GM18867 (cell line): ENCODE results near the gene CASR.
A peak's percentile ranks its signal among the peaks of the same experiment; 100 is the strongest.
"Not testable (repeated sequence)": the region's sequence is repeated elsewhere in the genome, so short reads cannot be mapped to it uniquely, and the experiment has no call there.

ENCODE experiments used
- ATAC-seq: cut with Tn5 transposase; IDR thresholded peaks from one replicate; pipeline ENCODE4 v1.9.1; 2021; ENCODE audit warnings: mild to moderate bottlenecking, moderate library complexity; ENCODE audit not compliant: unreplicated experiment

Gene CASR

DNA sequence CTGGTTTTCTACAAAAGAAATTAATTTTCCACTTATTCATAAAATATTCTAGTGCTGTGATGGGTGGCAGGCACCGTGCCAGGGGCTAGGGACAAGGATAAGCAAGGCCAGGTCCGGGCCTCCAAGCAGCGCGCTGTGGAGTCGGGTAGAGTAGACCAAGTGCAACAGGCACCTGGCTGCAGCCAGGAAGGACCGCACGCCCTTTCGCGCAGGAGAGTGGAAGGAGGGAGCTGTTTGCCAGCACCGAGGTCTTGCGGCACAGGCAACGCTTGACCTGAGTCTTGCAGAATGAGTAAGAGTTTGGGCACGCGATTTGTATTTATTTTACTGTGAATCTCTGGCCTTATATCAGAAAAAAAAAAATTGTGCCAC is at the start of gene CASR:
Gene CASR, plus strand, starts transcription at position 148 of the 372 bp plus-strand sequence. CDS start 70,522 bp downstream, outside the sequence.
- no peak for ATAC-seq

DNA sequence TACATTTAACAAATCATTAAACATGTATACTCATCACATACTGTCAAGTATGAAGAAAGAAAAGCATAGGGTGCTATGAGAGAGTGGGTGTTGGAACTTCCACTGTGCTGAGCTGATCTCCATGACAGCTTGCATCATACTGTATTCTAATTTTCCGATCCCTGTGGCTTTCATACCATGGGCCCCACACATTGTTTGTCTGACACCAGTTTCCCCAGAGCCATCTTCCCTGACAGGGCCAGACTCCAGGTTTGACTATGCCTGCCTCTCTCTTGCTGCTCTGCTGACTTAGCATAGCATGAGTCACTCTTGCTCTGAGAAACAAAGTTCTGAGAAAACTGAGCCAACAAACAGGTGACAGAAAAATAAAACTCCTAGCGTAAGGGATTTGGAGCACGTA is 37.0 kb upstream of the CASR start:
- ATAC-seq: peak; percentile 58

GRCh38 chr3:122148941-122149627 is 34.4 kb upstream of the CASR start:
- ATAC-seq: no peak

- ATAC-seq: no peak
Measured at GRCh38 chr3:122151480-122151879, 32.0 kb upstream of the CASR start.

GRCh38 chr3:122164983-122165382 is 18.5 kb upstream of the CASR start:
- ATAC-seq: not testable (repeated sequence)

GRCh38 chr3:122167630-122168029 is 15.8 kb upstream of the CASR start:
- ATAC-seq: no peak

DNA sequence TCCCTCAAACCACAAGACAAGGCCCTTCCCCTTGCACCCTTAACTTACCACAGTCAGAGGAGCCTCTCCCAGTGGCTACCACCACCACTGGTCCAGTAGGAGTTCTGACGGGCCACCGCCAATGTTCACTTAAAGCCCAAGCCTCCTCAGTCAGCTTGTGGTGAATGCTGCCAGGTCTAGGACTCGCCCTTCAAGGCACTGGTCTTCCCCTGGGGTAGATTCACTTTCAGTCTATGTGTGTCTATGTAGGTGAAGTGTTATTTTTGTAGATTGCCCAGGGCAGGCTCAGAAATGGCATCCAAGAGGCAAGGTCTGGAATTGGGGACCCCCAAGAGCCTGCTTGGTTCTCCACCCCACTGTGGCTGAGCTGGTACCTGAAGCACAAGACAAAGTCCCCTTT is 15.4 kb upstream of the CASR start:
- no peak for ATAC-seq

DNA sequence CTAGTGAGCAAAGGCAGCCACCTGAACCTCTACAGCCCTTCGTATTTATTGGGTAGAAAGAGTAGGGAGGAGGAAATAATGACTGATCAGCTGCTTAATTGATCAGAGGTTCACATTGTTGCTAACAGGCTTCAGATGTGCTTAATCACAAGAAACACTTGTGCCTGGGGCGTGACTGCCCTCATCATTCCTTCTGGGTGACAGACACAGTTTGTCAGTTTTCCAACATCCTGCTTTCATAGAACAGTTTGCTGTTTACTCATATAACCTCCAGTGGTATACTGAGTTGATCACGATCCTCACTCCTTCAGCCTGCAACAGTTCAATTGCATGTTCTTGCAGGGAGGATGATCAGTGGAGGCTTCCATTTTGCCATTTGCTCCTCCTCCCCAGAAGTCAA is 13.6 kb upstream of the CASR start:
- ATAC-seq: no peak

GRCh38 chr3:122171361-122171760 is 12.1 kb upstream of the CASR start:
- not testable (repeated sequence) for ATAC-seq

- no peak for ATAC-seq
Measured at GRCh38 chr3:122178711-122179110, 4.8 kb upstream of the CASR start.

DNA sequence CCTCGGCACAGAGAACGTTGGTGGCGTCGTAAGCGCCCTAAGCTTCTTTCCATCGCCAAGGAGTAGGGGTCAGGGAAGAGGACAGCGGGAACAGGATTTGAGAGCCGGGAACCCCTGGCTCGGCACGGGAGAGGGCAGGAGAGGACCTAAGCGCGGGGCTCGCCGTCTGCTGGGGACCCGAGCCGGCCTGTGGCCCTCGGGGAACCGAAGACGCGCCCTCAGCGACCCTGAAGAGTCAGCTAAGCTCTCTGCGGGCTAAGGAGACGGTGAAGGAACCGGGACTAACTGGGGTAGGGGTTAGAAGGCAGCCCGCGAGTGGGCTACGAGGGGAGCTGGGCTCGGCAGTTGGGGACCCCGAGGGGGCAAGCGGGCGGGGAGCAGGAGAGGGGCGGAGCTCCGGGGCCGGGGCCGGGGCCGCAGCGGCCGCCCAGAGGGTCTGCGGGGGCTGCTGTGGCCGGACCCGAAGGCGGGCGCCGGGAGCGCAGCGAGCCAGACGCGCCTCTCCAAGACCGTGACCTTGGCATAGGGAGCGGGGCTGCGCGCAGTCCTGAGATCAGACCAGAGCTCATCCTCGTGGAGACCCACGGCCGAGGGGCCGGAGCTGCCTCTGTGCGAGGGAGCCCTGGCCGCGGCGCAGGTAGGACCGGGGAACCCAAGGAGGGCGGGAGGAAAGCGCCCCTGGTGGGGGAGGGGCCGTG is 574 bp downstream of the CASR start:
- ATAC-seq: no peak

DNA sequence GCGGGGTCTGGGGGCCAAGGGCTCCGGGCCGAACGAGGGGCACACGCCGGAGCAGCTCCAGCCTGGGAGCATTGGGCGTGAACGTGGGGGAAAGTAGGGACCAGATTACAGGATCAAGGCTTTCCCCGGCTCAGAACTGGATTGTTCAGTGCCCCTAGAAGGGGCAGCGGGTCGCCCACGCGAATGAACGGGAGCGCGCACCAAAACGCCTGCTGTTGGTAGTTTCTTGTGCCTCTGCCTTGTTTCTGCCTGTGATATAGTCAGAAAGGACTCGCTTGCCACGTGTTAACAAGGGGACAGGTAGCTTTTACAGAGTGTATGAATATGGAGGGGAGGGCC is 1.1 kb downstream of the CASR start:
- ATAC-seq: no peak

GRCh38 chr3:122186372-122186771 is 2.9 kb downstream of the CASR start:
- ATAC-seq: no peak

- no peak for ATAC-seq
Measured at GRCh38 chr3:122188737-122189136, 5.3 kb downstream of the CASR start.

DNA sequence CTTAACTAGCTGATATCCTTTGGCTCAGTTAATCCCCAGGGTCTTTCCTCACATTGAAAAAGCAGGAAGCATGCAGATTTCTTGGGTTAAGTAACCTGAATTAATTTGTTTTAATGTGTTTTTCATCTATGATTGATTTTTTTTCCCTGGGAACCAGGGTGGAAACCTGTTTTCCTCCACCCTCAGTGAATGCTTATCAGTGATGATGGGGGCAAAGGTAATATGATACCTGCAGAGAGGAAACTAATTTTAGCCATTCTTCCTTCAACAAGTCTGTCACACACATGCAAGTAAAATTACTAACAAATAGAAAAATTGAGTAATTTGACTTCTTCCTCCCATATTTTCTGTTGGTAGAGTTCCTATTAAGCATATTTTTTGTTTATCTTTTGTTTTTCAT is 5.9 kb downstream of the CASR start:
- ATAC-seq: no peak

DNA sequence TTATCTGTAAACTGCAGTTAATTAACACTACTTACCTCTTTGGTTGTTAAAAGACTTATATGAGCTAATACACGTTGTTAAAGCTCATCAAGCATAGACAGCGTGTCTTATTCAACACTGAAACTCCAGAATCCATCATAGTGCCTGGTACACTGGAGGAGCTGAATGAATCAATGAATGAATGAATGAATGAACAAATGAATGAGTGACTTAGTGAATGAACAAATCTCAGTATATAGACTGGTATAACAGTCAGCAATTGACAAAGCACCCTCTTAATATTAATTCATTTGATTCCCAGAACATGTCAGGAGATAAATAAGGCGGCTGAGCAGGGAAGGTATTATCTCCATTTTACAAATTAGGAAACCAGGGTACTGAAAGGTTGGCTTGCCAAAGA is 7.1 kb downstream of the CASR start:
- no peak for ATAC-seq

DNA sequence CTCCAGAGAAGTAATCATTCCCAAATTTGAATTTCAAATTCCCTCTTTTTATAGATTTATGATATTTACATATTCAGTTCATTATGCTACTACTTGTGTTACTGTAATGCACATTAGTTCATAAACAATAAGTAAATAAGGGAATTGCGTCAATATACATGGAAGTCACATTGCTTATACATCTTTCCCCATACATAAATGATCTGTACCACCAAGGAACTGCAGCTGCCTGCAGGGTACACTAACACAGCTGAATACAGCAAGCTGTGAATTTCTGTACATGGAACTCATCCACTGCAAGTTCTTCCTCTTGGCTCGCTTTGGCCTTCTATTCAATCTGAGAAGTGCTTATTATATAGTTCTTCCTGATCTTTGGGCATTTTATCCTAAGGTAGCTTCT is 15.5 kb downstream of the CASR start:
- ATAC-seq: no peak

DNA sequence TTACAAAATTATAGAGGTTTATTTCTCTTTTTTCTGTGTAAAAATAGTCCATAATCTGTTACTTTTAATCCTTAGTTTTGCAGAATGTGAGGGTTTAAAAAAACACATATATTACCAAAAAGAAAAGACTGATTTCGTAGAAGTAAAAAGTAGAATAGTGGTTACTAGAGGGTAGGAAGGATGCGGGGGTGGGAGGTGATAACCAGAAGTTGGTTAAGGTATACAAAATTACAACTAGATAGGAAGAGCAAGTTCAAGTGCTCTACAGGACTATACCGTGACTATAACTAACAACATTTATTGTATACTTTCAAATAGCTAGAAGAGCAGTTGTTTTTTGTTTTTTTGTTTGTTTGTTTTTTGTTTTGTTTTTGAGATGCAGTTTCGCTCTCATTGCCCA is 16.1 kb downstream of the CASR start:
- ATAC-seq: no peak

GRCh38 chr3:122200661-122201060 is 17.2 kb downstream of the CASR start:
- ATAC-seq: no peak

- not testable (repeated sequence) for ATAC-seq
Measured at GRCh38 chr3:122201476-122201875, 18.0 kb downstream of the CASR start.

GRCh38 chr3:122208579-122208978 is 25.1 kb downstream of the CASR start:
- ATAC-seq: no peak

DNA sequence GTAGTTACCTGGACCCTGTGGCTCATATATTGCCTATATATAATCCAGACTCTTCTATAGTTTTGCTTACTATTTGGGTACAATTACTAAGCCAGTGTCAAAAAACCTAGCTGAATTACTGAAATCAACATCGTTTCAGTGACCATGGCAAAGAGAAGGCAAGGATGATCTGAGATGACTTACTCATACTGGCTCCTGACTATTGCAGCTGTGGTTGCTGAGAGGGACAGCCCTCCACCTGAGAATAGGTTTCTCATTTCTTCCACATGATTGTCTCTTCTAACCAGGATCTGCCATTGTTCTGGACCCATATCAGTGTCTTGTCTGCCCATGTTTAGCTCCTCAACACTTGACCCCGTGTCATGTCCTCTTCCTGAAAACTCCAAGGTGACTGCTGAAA is 30.2 kb downstream of the CASR start:
- no peak for ATAC-seq

DNA sequence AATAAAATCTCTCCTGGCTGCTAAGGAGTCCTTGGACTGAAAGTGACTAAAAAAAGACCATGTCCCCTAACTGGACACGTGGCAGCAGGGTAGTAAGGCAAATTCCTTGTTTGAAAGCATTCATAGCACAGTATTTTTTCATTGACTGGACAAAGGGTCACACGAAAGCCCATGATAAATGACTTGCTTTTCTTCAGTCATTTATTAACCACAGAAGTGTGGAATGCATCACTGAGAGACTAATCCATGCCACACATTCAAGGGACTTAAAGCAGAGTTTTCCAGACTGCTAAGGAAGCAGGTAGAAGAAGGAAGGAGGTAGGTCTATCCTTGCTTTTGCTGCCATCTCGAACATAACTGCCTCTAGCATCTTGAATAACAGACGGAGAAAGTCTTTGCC is 31.2 kb downstream of the CASR start:
- ATAC-seq: no peak
